HL-60 (cell line): ENCODE results near the gene AZIN2.

Experiments used
- CTCF ChIP-seq: IDR thresholded peaks from one replicate; pipeline ENCODE4 v1.5.1; 2011; ENCODE audit warnings: low read length, control low read depth, inconsistent platforms; ENCODE audit not compliant: insufficient read depth
- SPI1 ChIP-seq: IDR thresholded peaks from 2 replicates; pipeline ENCODE4 v1.6.1; 2012; ENCODE audit warnings: low read depth, mild to moderate bottlenecking, borderline replicate concordance

GRCh38 chr1:33056426-33056825 lies 24.5 kb upstream of the AZIN2 start:
- no peak for TF ChIP-seq CTCF
- TF ChIP-seq SPI1: no peak
